Measurements from ENCODE around the gene KRT81. TPM values are rescaled to one million over a fixed set of nuclear protein-coding genes. Genes with fewer than 3 reads are reported as not detected.
"Not testable (repeated sequence)": the region's sequence is repeated elsewhere in the genome, so short reads cannot be mapped to it uniquely, and the experiment has no call there.

The KRT81 gene
- polyA plus RNA-seq, 3 donors = 0.04 to 0.34 TPM; not detected in 1

DNA sequence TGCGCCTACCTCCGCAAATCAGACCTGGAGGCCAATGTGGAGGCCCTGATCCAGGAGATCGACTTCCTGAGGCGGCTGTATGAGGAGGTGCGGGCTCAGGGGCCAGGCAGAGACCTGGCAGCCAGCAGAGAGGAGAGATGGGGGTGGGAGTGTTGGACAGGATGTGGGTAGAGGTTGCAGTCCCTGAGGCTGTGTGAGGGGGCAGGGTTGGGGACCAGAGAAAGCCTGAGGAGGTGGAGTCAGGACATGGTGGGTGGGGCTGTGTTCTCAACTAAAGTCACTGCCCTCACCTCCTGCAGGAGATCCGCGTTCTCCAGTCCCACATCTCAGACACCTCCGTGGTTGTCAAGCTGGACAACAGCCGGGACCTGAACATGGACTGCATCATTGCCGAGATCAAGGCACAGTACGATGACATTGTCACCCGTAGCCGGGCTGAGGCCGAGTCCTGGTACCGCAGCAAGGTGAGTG lies 13.6 kb upstream of the KRT81 start:
- not testable (repeated sequence) for H3K27ac ChIP-seq (ENCODE audit: low read depth, low read length)
- 68 to 85% (median 71%) methylated on average over 15 of the region's 15 CpGs for WGBS, 3 donors

- H3K27ac ChIP-seq (ENCODE audit: low read depth, low read length) = not testable (repeated sequence)
- no CpG with 5 or more reads among the region's 5 CpGs for WGBS, 3 donors
Measured at GRCh38 chr12:52302242-52302914, 11.0 kb upstream of the KRT81 start.

DNA sequence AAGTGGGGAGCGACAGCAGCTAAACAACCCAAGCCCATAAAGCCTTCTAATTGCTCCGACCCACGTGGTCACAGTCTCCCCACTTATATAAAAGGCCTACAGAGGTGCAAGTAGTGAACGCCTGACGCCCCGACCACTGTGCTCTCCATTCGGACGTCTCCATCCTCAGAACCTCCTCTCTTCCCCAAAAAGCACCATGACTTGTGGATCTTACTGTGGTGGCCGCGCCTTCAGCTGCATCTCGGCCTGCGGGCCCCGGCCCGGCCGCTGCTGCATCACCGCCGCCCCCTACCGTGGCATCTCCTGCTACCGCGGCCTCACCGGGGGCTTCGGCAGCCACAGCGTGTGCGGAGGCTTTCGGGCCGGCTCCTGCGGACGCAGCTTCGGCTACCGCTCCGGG lies 10.4 kb upstream of the KRT81 start:
- 78 to 84% (median 82%) methylated on average over 17 to 23 of the region's 31 CpGs for WGBS, 3 donors
- not testable (repeated sequence) for H3K27ac ChIP-seq (ENCODE audit: low read depth, low read length)

- H3K27ac ChIP-seq (ENCODE audit: low read depth, low read length) = no peak overlapping the region
- 58 to 68% (median 64%) methylated on average over 14 of the region's 14 CpGs for WGBS, 3 donors
Measured at GRCh38 chr12:52300796-52301691, 9.7 kb upstream of the KRT81 start.

DNA sequence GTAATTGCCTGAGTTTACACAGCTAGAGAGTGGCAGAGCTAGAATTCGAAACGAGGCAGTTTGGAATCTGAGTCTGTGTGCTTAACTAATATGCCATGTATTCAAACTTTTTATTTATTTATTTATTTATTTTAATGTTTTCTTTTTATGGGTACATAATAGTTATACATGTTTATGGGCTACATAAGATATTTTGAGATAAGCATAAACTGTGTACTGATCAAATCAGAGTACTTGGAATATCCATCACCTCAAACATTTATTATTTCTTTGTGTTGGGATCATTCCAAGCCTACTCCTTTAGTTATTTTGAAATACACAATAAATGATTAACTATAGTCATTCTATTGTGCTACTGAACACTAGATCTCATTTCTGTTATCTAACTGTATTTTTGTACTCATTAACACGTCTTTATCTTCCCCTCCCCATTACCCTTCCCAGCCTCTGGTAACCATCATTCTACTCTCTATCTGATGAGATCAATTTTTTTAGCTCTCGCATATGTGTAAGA lies 7.4 kb upstream of the KRT81 start:
- WGBS, 3 donors = 53 to 68% (median 67%) methylated on average over 4 of the region's 4 CpGs
- H3K27ac ChIP-seq (ENCODE audit: low read depth, low read length) = no peak overlapping the region

GRCh38 chr12:52296572-52297215 lies 5.4 kb upstream of the KRT81 start:
- WGBS, 3 donors = 90 to 93% (median 92%) methylated on average over 5 of the region's 5 CpGs
- H3K27ac ChIP-seq (ENCODE audit: low read depth, low read length) = no peak overlapping the region

- H3K27ac ChIP-seq (ENCODE audit: low read depth, low read length) = no peak overlapping the region
- WGBS, 3 donors = 74 to 80% (median 77%) methylated on average over 1 of the region's 1 CpG
Measured at GRCh38 chr12:52295663-52296062, 4.3 kb upstream of the KRT81 start.

DNA sequence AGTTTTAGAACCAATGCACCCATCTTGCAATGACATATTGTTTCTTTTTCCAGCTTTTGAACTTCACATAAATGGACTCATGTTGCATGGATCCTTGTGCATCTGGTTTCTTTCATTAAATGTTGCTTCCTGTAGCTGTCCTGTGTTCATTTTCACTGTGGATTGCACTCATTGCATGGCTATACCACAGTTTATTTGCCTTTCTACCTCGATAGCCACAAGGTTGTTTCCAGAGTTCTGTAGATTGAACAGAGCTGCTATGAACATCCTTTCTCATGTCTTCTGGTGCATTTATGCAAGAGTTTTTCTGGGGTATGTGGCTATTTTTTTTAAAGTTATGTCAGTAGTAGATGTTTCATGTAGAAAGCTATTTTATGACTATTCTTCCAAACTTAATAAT lies 3.5 kb upstream of the KRT81 start:
- WGBS, 3 donors = 19 to 35% (median 31%) methylated on average over 1 of the region's 1 CpG
- H3K27ac ChIP-seq (ENCODE audit: low read depth, low read length) = no peak overlapping the region

DNA sequence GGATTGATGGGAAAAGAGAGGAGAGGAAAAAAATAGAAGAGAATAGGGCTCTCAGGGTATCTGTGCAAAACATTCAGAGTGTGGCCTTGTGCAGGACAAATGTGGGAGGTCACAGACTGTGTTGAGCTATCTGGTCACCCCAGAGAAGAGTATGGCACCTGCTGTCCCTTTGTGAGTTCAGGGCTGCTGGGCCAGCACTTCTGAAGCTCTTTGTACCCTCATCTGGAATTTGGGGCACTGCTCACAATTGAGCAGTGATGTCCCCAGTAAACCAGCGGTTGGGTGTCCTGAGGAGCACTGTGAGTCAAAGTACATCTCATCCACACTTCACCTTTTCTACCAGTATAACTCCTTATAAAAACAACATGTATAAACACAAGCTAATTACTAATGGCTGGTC lies 2.6 kb upstream of the KRT81 start:
- H3K27ac ChIP-seq (ENCODE audit: low read depth, low read length) = no peak overlapping the region
- 88 to 100% (median 89%) methylated on average over 1 of the region's 1 CpG for WGBS, 3 donors

DNA sequence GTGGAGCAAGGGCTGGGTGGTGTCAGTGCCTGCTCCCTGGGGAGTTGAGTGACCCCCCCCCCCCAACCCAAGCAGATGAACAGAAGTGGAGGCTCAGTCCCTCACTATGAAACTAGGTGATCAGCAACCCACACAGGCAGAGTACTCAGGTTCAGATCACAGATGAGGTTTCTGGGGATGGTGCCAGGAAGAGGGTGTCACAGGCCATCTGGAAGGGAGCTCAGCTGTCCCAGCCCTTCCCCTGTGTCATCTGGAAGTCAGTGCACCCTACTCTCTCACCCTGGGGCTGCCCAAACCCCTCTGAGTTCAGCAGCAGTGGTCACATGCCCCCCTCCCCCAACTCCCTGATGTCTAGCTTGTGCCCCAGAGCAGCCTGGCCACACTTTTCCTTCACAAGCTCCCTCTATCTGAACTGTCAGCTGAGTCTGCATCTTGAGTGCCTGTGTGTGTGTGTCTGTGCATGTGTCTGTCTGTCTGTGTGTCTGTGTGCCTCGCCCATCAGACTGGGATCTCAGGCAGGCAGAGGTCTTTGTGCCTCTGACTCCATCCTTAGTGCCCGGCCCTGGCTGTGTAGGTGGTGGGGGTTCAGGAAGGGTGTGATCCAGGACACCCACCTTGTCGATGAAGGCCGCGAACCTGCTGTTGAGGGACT lies 725 bp downstream of the KRT81 start:
- no CpG with 5 or more reads among the region's 5 CpGs for WGBS, 3 donors
- H3K27ac ChIP-seq (ENCODE audit: low read depth, low read length) = not testable (repeated sequence)

DNA sequence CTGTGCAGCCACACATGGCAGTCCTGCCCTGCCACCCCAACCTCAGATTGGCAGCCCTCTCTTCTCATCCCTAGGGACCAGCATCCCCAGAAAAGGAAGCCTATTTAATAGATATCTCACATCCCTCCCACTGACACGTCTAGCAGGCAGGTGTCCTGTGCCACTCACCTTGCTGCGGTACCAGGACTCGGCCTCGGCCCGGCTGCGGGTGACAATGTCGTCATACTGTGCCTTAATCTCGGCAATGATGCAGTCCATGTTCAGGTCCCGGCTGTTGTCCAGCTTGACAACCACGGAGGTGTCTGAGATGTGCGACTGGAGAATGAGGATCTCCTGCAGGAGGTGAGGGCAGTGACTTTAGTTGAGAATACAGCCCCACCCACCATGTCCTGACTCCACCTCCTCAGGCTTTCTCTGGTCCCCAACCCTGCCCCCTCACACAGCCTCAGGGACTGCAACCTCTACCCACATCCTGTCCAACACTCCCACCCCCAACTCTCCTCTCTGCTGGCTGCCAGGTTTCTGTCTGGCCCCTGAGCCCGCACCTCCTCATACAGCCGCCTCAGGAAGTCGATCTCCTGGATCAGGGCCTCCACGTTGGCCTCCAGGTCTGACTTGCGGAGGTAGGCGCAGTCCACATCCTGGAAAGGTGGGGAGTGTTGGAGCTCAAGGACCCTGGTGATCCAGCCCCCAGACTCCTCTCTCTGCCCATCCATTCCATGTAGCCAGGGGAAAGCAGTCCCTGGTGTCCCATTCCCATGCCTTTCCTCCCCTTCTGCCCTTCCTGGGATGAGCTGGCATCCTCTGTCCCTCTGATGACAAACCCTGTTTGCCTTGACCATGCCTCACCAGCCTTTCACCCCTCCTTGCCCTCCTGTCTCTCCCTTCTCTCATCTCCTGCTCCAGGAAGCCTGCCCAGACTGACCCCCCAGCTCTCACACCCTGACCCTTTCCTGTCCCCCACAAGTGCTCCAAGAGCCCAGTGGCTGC lies 3.2 kb downstream of the KRT81 start:
- 68 to 88% (median 69%) methylated on average over 17 of the region's 17 CpGs for WGBS, 3 donors
- not testable (repeated sequence) for H3K27ac ChIP-seq (ENCODE audit: low read depth, low read length)

DNA sequence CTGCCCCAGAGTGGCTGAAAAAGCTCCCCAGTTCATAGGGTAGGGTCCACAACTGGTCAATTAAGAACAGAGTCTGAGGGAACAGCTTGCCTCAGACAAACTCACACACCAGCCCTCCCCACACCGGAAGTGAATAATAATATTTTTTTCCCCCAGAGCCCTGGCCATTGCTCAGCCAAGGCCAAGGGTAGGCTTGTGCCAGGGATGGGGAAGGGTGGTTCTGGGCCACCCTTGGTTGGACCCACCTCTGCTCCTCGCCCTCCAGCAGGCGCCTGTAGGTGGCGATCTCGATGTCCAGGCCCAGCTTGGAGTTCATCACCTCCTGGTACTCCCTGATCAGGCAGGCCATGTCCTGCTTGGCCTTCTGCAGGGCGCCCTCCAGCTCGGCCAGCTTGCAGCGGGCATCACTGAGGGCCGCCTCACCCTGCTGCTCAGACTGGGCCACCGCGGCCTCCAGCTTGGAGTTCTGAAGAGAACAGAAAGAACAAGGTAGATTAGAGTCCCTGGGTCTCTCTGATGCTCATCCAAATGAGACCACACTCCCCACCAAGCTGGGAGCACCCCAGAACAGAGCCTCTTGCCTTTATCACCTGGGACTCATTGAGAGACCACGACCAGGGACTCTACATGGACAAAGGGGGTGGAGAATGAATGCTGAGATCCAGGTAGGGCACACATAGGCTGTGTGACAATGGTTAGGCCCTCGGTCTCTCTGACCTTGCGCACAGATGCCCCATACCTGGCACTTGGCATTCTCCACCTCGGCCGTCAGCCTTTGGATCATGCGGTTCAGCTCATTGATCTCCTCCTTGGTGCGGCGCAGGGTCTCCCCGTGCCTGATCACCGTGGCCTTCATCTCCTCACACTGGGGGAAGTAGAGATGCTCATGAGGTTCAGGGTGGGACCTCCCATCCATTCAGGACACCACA lies 4.2 kb downstream of the KRT81 start:
- H3K27ac ChIP-seq (ENCODE audit: low read depth, low read length) = not testable (repeated sequence)
- WGBS, 3 donors = 82 to 91% (median 89%) methylated on average over 17 to 21 of the region's 21 CpGs

DNA sequence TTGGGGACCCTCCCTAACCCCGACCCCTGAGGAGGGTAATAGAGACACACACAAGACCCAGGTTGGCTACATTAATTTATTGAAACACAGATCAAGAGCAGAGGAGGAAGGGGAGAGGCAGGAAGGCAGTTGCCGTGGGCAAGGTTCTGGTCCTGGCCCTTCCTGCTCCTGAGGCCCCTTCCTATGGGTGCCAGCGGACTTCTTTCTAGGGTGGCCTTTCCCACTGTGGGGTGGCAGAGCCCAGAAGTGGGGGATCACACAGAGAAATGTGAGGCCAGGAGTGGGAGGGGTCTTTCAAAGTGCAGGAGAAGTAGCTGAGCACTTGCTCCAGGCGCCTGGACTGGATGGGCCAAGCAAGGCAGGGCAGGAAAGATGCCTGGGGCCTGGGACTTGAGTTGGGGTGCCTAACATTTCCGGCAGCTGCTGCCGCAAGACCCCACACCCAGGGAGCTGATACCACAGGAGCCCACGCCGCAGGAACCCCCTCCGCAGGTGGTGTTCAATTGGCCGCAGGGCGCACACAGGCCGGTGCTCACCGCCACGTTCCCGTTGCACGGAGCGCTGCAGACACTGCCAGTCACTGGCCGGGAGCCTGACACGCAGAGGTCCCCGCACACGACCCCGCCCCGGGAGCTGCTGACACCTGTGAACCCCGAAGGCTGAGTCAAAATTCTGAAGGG lies 5.3 kb downstream of the KRT81 start:
- no peak overlapping the region for H3K27ac ChIP-seq (ENCODE audit: low read depth, low read length)
- 89 to 93% (median 91%) methylated on average over 24 of the region's 24 CpGs for WGBS, 3 donors

DNA sequence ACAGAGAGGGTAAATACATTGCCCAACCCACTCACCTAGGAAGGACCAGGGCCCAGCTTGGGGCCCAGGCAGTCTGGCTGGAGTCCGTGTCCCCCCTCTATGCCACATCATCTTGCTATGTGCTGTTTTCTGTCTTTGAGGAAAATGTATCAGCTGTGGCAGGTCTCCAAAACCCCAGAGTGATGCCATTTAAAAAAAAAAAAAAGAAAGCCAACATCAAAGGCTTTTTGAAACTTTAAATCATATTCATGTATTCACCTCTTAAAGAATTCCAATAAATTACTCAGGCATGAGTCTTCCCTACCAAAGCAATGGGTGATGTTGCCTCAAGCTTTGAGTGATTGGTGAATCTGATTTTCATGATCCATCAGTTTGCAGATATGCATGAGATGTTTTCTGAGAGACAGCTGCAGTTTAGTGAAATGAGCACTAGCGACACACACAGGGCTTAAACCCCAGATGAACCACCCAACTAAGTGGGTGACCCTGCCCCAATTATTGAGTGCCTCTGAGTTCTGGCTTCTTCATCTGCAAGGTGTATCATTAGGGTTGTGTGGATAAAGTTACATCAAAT lies 6.1 kb downstream of the KRT81 start:
- 88 to 94% (median 92%) methylated on average over 2 of the region's 2 CpGs for WGBS, 3 donors
- H3K27ac ChIP-seq (ENCODE audit: low read depth, low read length) = no peak overlapping the region

DNA sequence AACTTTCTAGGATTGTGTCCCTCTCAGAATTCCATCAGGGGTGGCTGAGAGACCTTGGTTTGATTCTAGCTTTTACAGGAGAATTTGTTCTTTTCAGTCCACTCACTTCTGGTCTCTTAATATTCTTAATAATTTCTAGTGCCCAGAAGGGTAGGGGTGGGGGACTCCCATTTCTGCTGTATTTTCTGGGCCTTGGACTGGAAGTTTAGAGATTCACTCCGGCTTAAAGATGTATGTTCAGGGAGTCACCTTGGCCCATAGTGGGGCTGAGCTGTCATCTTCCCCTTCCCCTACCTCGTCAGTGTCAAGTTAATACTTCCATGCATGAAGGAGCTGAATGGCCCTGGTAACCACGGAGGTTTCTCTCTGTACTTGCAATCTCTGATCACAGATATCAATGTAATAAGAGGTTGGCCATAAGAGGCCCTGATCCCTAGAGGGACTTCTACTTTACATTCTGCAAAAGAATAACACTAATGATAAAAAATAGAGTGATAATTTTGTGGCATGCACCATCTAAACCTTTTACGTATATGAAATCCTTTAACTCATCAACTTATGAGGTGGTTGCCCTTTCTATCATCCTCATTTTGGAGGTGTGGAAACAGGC lies 6.7 kb downstream of the KRT81 start:
- no peak overlapping the region for H3K27ac ChIP-seq (ENCODE audit: low read depth, low read length)
- WGBS, 3 donors = 67 to 85% (median 68%) methylated on average over 4 of the region's 4 CpGs
